AG04450 (cell line): Measurements from ENCODE around the gene SCAP. TPM values are rescaled to one million over a fixed set of nuclear protein-coding genes. Genes with fewer than 3 reads are reported as not detected.

Source experiments
- CTCF ChIA-PET: fragments of 300-600, 350-600 bp; formaldehyde crosslinking; extraction: SDS; loops from one replicate; lab custom pipeline; 2022; ENCODE audit warnings: antibody characterized with exemption, inconsistent platforms; lab: Charles Lee
- POLR2A ChIA-PET: fragments of 350-600 bp; formaldehyde crosslinking; extraction: SDS; loops from one replicate; lab custom pipeline; 2021; ENCODE audit warnings: antibody characterized with exemption, inconsistent platforms; lab: Yijun Ruan, JAX
- DNase-seq: peaks from one replicate; pipeline ENCODE4 v3.0.0-alpha.2; 2011; ENCODE audit warnings: low read depth, low spot score
- H3K27ac ChIP-seq: one replicate; pipeline ENCODE4 v1.5.1; 2012; ENCODE audit warnings: low read depth, low read length, control low read depth
- H3K27me3 ChIP-seq: one replicate; pipeline ENCODE4 v1.6.0; 2012; ENCODE audit warnings: low read length; ENCODE audit not compliant: control insufficient read depth, insufficient read depth
- H3K4me3 ChIP-seq: 2 replicates; pipeline ENCODE4 v1.5.1; 2011; ENCODE audit warnings: mild to moderate bottlenecking, low read depth, low read length, control low read depth
- H3K9me3 ChIP-seq: 2 replicates; pipeline ENCODE4 v1.5.1; 2012; ENCODE audit warnings: low read length; ENCODE audit not compliant: control insufficient read depth, insufficient read depth
- polyA plus RNA-seq: library from polyadenylated mRNA; depleted of rRNA; stranded (reverse); fragments of >200 nt; gene quantifications from 2 replicates; pipeline ENCODE4 v1.2.3, GENCODE V29; 2011
- TF ChIP-seq, protein P1 (sequence below): IDR thresholded peaks from 2 replicates; pipeline ENCODE4 v1.5.1; 2011; ENCODE audit warnings: low read depth, low read length, control low read depth, inconsistent platforms

Gene SCAP
- polyA plus RNA-seq, 1 experiment: 17.0 TPM

DNA sequence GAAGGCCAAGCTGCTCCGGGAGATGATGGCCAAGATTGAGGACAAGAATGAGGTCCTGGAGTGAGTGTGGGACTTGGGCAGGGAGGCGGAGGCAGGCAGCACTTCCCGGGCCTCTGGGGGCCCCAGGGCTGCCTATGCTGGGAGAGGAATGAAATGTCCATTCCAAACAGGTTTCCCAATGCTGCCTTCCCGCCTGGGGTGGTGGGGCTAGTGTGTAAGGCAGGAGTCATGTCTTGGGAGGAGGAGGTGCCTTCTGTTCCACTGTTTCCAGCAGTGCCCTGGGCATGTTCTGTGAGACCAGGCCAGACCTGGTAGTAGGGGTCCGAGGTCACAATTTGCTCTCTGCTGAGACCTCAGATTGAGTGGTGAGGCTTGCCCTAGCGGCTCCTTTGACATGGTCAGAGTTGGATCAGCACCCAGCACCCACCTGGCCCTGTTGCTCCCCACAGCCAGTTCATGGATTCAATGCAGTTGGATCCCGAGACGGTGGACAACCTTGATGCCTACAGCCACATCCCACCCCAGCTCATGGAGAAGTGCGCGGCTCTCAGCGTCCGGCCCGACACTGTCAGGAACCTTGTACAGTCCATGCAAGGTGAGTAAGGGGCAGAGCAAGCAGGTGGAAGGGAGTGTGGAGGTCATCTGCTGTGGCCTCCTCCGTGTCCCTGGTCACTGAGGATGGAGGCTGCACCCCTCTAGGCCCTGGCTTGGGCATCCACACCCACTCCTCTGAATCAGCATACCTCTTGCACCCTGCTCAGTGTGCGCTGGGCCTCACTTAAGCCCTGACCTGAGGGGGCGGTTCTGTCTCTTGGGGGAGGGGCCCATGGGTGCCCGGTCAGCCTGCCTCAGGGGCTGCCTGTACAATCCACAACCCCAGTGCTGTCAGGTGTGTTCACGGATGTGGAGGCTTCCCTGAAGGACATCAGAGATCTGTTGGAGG is 67.6 kb downstream of the SCAP start:
- ChIA-PET CTCF (no interaction called here), POLR2A (no interaction called here)
- H3K27ac ChIP-seq: no peak overlapping the region
- no peak overlapping the region for H3K4me3 ChIP-seq
- TF ChIP-seq, protein P1, sequence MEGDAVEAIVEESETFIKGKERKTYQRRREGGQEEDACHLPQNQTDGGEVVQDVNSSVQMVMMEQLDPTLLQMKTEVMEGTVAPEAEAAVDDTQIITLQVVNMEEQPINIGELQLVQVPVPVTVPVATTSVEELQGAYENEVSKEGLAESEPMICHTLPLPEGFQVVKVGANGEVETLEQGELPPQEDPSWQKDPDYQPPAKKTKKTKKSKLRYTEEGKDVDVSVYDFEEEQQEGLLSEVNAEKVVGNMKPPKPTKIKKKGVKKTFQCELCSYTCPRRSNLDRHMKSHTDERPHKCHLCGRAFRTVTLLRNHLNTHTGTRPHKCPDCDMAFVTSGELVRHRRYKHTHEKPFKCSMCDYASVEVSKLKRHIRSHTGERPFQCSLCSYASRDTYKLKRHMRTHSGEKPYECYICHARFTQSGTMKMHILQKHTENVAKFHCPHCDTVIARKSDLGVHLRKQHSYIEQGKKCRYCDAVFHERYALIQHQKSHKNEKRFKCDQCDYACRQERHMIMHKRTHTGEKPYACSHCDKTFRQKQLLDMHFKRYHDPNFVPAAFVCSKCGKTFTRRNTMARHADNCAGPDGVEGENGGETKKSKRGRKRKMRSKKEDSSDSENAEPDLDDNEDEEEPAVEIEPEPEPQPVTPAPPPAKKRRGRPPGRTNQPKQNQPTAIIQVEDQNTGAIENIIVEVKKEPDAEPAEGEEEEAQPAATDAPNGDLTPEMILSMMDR: no peak
- DNase-seq: no peak
- H3K9me3 ChIP-seq: no peaks in the 10 kb centered on the region; the same call in 1 of the 2 replicates
- no peaks in the 10 kb centered on the region for H3K27me3 ChIP-seq

DNA sequence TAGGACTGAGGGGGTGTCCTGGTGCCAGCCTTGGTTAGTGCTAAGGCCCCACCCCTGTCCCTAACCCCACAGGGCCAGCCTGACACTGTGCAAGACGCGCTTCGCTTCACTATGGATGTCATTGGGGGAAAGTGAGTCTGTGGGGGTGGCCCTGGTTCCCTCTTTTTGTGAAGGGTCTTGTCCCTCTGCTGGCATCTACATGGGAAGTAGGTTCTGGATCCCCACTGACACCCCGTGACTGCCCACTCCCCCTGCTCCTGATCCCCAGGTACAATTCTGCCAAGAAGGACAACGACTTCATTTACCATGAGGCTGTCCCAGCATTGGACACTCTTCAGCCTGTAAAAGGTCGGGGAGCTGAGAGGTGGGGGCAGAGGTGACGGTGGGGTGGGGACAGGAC is 68.5 kb downstream of the SCAP start:
- ChIA-PET CTCF (no interaction called here), POLR2A (no interaction called here)
- Histone ChIP-seq H3K4me3 (no peak overlapping the region), H3K27me3 (no peaks in the 10 kb centered on the region), H3K27ac (no peak overlapping the region), H3K9me3 (no peaks in the 10 kb centered on the region; the same call in 1 of the 2 replicates)
- no peak for DNase-seq
- TF ChIP-seq, protein P1: no peak

DNA sequence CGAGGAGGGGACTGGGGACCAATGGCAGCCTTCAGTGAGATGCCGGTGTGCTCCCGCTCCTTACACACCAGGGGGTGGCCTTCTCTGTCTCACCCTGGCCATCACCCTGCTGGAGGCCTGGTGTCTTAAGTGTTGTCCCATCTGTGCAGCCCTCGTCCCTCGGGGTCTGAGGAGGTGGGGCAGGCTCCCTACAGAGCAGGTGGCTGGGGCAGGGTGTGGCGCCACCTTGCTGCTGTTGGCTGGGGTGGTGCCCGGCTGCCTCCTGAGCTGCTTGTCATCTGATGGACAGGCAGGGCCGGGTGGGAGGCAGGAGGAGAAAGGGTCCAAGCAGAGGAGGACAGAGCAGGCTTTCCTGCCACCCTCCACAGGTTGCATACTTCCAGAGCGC is 69.0 kb downstream of the SCAP start:
- ChIA-PET POLR2A (no interaction called here), CTCF (no interaction called here)
- Histone ChIP-seq H3K27me3 (no peaks in the 10 kb centered on the region), H3K9me3 (no peaks in the 10 kb centered on the region; the same call in 1 of the 2 replicates), H3K27ac (no peak overlapping the region), H3K4me3 (no peak overlapping the region)
- TF ChIP-seq, protein P1: no peak
- no peak for DNase-seq

DNA sequence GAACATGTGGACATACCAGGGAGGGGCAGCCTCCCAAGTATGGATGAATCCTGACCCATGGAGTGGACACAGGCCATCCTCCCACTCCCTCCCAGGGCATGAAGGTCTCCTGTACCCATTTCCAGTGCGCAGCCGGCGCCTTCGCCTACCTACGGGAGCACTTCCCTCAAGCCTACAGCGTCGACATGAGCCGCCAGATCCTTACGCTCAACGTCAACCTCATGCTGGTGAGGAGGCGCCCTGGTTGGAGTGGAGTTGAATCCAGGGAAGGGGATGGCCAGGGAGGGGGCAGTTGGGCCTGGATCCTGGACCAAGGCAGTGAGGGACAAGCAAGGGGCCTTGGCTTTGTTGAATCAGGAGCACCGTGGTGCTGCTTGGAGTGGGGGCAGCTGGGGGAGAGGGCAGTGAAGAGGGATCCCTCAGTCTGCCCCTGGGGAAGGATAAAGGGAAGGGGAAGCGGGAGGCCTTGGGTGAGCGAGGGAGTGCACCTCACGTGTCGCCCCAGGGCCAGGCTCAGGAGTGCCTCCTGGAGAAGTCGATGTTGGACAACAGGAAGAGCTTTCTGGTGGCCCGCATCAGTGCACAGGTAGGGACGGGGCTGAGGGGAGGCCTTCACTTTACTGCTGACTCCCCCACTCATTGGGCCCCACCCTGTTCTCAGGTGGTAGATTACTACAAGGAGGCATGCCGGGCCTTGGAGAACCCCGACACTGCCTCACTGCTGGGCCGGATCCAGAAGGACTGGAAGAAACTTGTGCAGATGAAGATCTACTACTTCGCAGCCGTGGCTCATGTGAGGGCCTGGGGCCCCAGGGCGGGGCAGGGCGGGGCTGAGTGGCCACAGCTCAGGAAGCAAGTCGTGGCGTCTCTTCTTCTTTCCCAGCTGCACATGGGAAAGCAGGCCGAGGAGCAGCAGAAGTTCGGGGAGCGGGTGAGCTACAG is 69.7 kb downstream of the SCAP start:
- Histone ChIP-seq H3K27me3 (no peaks in the 10 kb centered on the region), H3K27ac (no peak overlapping the region), H3K4me3 (no peak overlapping the region), H3K9me3 (no peaks in the 10 kb centered on the region; the same call in 1 of the 2 replicates)
- ChIA-PET CTCF (interaction anchor here (1.8 kb wide), 1 partner anchor 15 kb away, joined by 9 read pairs; no protein-coding TSS in a partner anchor), POLR2A (no interaction called here)
- no peak for DNase-seq
- TF ChIP-seq, protein P1: no peak
